Fibroblast of the aortic adventitia (primary cell): ENCODE measurements around the gene SEC14L1. TPM values are rescaled to one million over a fixed set of nuclear protein-coding genes. Genes with fewer than 3 reads are reported as not detected.
"Not testable (repeated sequence)": the region's sequence is repeated elsewhere in the genome, so short reads cannot be mapped to it uniquely, and the experiment has no call there.

Experiments used
- DNase-seq: peaks from one replicate; pipeline ENCODE4 v3.0.0-alpha.2; 2010; ENCODE audit warnings: low read depth
- H3K4me3 ChIP-seq: 2 replicates; pipeline ENCODE4 v1.5.1; 2011; ENCODE audit warnings: low read depth, mild to moderate bottlenecking, control low read depth, low read length, moderate library complexity
- total RNA-seq: library from RNA; depleted of rRNA; stranded (reverse); fragments of >200 nt; gene quantifications from 2 replicates; pipeline ENCODE4 v1.2.3, GENCODE V29; 2012; ENCODE audit warnings: low replicate concordance
- TF ChIP-seq, protein P1 (sequence below): IDR thresholded peaks from 2 replicates; pipeline ENCODE4 v1.5.1; 2011; ENCODE audit warnings: mild to moderate bottlenecking, low read length, control low read depth, inconsistent platforms; ENCODE audit not compliant: insufficient read depth

The SEC14L1 gene
- total RNA-seq, 1 donor: 34.3 TPM

DNA sequence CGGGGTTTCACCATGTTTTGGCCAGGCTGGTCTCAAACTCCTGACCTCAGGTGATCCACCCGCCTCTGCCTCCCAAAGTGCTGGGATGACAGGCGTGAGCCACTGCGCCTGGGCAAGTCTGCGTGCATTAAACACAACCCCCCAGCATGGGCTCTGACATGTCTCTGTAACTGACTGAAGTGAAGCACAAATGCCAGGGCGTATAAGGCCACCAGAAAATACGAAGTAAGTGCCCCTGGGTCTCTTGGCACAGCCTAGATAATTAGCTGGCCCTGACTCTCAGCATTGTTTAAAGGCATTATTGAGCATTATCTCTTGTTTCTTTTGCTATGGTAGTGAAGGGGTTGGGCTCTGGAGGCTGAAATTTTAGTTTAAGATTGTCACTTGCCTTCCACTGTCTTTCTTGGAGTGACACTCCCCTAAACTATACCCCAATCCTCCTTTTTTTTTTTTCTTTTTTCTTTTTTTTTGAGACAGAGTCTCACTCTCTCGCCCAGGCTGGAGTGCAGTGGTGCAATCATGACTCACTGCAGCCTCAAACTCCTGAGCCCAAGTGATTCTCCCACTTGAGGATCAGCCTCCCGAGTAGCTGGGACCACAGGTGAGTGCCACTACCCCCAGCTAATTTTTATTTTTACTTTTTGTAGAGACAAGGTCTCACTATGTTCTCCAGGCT lies 8.2 kb upstream of the SEC14L1 start:
- no peak overlapping the region for H3K4me3 ChIP-seq
- TF ChIP-seq, protein P1, sequence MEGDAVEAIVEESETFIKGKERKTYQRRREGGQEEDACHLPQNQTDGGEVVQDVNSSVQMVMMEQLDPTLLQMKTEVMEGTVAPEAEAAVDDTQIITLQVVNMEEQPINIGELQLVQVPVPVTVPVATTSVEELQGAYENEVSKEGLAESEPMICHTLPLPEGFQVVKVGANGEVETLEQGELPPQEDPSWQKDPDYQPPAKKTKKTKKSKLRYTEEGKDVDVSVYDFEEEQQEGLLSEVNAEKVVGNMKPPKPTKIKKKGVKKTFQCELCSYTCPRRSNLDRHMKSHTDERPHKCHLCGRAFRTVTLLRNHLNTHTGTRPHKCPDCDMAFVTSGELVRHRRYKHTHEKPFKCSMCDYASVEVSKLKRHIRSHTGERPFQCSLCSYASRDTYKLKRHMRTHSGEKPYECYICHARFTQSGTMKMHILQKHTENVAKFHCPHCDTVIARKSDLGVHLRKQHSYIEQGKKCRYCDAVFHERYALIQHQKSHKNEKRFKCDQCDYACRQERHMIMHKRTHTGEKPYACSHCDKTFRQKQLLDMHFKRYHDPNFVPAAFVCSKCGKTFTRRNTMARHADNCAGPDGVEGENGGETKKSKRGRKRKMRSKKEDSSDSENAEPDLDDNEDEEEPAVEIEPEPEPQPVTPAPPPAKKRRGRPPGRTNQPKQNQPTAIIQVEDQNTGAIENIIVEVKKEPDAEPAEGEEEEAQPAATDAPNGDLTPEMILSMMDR: no peak
- DNase-seq: no peak

DNA sequence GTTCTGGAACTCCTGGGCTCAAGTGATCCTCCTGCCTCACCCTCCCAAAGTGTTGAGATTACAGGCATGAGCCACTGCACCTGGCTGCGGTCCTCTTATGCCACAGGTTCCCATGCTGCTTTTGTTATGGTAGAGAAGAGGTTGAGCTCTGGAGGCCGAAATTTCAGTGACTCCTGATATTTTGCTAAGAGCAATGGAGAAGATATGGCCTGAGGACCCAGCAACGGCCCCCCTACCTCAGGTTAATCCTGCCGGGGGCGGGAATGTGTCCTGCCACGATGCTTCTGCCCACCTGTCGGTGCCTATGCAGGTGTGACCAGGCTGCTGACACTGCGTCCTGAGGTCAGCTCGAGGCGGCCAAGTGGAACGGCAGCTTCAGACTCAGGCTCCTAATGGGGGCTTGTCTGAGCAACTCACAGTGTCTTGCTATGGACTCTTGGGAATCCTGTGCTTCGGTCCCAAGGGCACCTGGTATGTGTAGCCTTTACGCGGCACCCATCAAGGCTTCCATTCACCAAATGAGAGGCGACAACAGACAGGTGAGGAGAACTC lies 7.6 kb upstream of the SEC14L1 start:
- DNase-seq: no peak
- TF ChIP-seq, protein P1: no peak
- no peak overlapping the region for H3K4me3 ChIP-seq

DNA sequence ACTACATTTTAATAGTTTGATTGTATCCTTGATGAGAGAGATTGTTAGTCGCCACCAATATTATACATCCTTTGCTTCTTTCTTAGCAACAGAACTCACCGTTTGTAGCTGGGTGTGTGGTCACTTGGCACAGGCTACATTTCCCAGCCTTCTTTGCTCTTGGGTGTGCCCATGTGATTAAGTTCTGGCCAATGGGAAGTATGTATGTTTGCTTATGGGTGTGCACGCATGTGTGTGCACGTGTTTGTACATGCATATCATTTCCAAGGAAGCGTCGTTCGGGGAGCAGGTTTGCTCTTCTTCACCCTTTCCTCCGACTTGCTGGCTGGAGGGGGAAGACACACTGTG lies 4.4 kb upstream of the SEC14L1 start:
- TF ChIP-seq, protein P1: no peak
- H3K4me3 ChIP-seq: no peak overlapping the region
- DNase-seq: no peak

DNA sequence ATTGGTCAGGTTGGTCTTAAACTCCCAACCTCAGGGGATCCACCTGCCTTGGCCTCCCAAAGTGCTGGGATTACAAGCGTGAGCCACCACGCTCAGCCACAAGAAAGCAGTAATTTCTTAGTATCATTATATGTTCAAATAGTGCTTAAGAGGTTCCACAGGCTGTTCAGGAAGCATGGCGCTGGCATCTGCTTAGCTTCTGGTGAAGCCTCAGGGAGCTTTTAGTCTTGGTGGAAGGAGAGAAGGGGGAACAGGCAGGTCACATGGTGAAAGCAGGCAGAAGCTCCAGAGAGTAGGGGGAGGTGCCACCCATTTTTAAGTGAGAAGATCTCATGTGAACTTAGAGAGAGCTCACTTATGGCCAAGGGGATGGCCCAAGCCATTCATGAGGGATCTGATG lies 3.7 kb upstream of the SEC14L1 start:
- DNase-seq: no peak
- TF ChIP-seq, protein P1: no peak
- H3K4me3 ChIP-seq: no peak overlapping the region

DNA sequence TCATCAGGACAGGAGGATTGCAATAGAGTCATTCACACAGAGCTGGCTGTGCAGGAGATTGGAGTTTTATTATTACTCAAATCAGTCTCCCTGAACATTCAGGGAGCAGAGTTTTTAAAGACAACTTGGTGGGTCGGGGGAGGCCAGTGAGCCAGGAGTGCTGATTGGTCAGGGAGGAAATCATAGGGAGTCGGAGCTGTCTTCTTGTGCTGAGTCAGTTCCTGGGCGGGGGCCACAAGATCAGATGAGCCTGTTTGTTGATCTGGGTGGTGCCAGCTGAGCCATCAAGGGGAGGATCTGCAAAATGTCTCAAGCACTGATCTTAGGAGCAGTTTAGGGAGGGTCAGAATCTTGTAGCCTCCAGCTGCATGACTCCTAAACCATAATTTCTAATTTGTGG lies 2.9 kb upstream of the SEC14L1 start:
- peak; percentile 63 for DNase-seq
- H3K4me3 ChIP-seq: not testable (repeated sequence)

DNA sequence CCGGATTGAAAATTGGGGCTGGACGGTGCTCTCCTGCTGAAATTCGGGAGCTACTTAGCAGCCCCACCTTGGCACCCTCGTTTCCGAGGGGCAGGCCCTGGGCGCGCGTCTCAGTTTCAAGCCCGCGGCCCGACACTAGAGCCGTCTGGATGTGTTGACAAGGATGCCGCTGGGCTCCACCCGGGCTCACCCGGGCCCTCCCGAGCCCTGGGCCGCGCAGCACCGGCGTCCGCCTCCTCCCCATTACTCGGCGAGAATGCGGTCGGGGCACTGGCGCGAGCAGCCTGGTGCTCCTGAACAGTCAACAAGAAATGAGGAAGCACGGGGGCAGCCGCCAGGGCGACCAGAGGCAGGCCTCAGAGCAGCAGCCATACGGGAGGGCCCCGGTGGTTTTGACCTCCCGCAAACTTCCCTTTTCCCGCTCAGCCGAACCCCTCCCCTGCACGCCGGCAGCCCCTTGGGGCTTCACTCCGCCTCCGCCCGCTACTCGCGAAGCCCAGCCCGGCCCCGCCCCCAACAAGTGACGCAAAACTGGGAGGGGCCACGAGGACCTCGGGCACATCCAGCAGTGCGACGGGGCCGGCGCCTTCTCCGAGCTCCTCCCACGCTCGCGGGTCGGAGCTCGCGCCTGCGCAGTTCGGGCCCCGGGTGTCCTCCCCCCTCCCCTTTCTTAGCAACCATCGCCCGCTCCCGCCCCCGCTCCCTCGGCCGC lies 447 bp upstream of the SEC14L1 start:
- peak overlapping the region; percentile 62 for H3K4me3 ChIP-seq
- TF ChIP-seq, protein P1: no peak

DNA sequence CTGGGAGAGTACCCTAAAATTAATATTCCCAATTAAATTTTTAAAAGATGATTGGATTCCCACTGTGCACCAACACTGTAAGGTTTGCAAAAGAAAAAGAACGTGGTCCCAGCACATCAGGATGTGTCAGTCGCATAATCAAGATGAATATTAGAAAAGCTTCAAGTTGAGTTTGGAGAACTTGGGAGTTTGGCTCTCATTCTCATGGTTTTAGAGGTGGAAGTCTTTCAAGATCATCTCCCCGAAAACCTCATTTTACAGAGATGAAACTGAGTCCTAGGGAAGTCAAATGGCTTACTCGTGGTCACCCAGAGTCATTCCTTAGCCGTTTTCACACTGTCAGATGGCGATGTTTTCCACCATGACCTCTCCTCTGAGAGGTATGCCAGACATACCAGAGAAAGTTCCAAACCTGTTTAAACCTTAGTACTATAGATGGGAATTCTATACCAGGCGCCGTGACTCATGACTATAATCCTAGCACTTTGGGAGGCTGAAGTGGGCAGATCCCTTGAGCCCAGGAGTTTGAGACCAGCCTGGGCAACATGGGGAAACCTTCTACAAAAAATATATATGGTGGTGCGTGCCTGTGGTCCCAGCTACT lies 1.2 kb downstream of the SEC14L1 start:
- TF ChIP-seq, protein P1: no peak

More for the DNA sequence above, 447 bp upstream of the SEC14L1 start:
- peak; percentile 96 for DNase-seq

More for the DNA sequence above, 1.2 kb downstream of the SEC14L1 start:
- H3K4me3 ChIP-seq: peak overlapping the region; percentile 83
- DNase-seq: no peak
